ENCODE data around the gene SLC46A1. TPM values are rescaled to one million over a fixed set of nuclear protein-coding genes. Genes with fewer than 3 reads are reported as not detected.
A peak's percentile ranks its signal among the peaks of the same experiment; 100 is the strongest.

Gene SLC46A1
- polyA plus RNA-seq, 1 donor (not counting 4 experiments of a cell fraction or from before 2014, with no cell fraction given), result 1.9 TPM

- TF ChIP-seq CTCF (optimal IDR thresholded peaks at IDR 0.05 in 1 of 3, IDR thresholded peaks at IDR 0.05 in 1 of 3, conservative IDR thresholded peaks at IDR 0.05 in 1 of 3; ENCODE audit: extremely low read depth in 1 of 3, insufficient read depth in 2 of 3, low read length in 3 of 3) (no peak), EZH2 (IDR thresholded peaks at IDR 0.05; ENCODE audit: low read length) (no peak)
- Histone ChIP-seq H3K36me3 (ENCODE audit: control insufficient read depth in 2 of 2, extremely low read depth in 1 of 2, insufficient read depth in 2 of 2, low read length in 2 of 2) (no peaks in the 10 kb centered on the region), H2AFZ (ENCODE audit: control insufficient read depth, low read length) (peak overlapping the region; percentile 60), H3K9me3 (ENCODE audit: control insufficient read depth, low read depth, low read length) (no peaks in the 10 kb centered on the region), H3K4me2 (ENCODE audit: control insufficient read depth, extremely low read depth, insufficient read depth, low read depth, low read length) (peak overlapping the region; percentile 67), H3K4me3 (ENCODE audit: control insufficient read depth in 2 of 3, extremely low read depth in 1 of 3, insufficient read depth in 2 of 3, low read depth in 1 of 3, low read length in 3 of 3) (peak overlapping the region; percentile 36 to 50 (median 39)), H3K9ac (ENCODE audit: control insufficient read depth, extremely low read depth, insufficient read depth, low read length) (no peak overlapping the region), H3K27me3 (ENCODE audit: control insufficient read depth, extremely low read depth, insufficient read depth, low read length) (no peaks in the 10 kb centered on the region), H3K79me2 (ENCODE audit: control insufficient read depth, insufficient read depth, low read length) (no peaks in the 10 kb centered on the region), H3K9me1 (ENCODE audit: control insufficient read depth, extremely low read depth, insufficient read depth, low read length) (no peaks in the 10 kb centered on the region), H3K4me1 (ENCODE audit: control insufficient read depth, extremely low read depth, insufficient read depth, low read length) (peaks cover 36% of the 10 kb centered on the region), H4K20me1 (ENCODE audit: control insufficient read depth, extremely low read depth, insufficient read depth, low read length) (no peaks in the 10 kb centered on the region), H3K27ac (ENCODE audit: control insufficient read depth, insufficient read depth, low read length) (no peak overlapping the region)
- no peak for DNase-seq (ENCODE audit: low read depth, low spot score)
- dilution Hi-C loops (cut with MboI; ENCODE audit: extremely low pct_ligation_motif_present, low sequenced_read_pairs), result no loop called here
- no peak for FAIRE-seq
These were observed 432 bp upstream of the SLC46A1 start for GRCh38 chr17:28406473-28406814.

- Histone ChIP-seq H3K79me2 (ENCODE audit: control insufficient read depth, insufficient read depth, low read length) (no peaks in the 10 kb centered on the region), H3K4me3 (ENCODE audit: control insufficient read depth in 2 of 3, extremely low read depth in 1 of 3, insufficient read depth in 2 of 3, low read depth in 1 of 3, low read length in 3 of 3) (no peak overlapping the region), H3K27ac (ENCODE audit: control insufficient read depth, insufficient read depth, low read length) (no peak overlapping the region), H3K36me3 (ENCODE audit: control insufficient read depth in 2 of 2, extremely low read depth in 1 of 2, insufficient read depth in 2 of 2, low read length in 2 of 2) (no peaks in the 10 kb centered on the region), H3K4me1 (ENCODE audit: control insufficient read depth, extremely low read depth, insufficient read depth, low read length) (peaks cover 36% of the 10 kb centered on the region), H2AFZ (ENCODE audit: control insufficient read depth, low read length) (no peak overlapping the region), H3K9me1 (ENCODE audit: control insufficient read depth, extremely low read depth, insufficient read depth, low read length) (no peaks in the 10 kb centered on the region), H3K9ac (ENCODE audit: control insufficient read depth, extremely low read depth, insufficient read depth, low read length) (no peak overlapping the region), H3K27me3 (ENCODE audit: control insufficient read depth, extremely low read depth, insufficient read depth, low read length) (no peaks in the 10 kb centered on the region), H3K9me3 (ENCODE audit: control insufficient read depth, low read depth, low read length) (no peaks in the 10 kb centered on the region), H4K20me1 (ENCODE audit: control insufficient read depth, extremely low read depth, insufficient read depth, low read length) (no peaks in the 10 kb centered on the region), H3K4me2 (ENCODE audit: control insufficient read depth, extremely low read depth, insufficient read depth, low read depth, low read length) (peak overlapping the region; percentile 67)
- dilution Hi-C loops (cut with MboI; ENCODE audit: extremely low pct_ligation_motif_present, low sequenced_read_pairs), result no loop called here
- no peak for DNase-seq (ENCODE audit: low read depth, low spot score)
- TF ChIP-seq EZH2 (IDR thresholded peaks at IDR 0.05; ENCODE audit: low read length), result no peak
- no peak for TF ChIP-seq CTCF (optimal IDR thresholded peaks at IDR 0.05 in 1 of 3, IDR thresholded peaks at IDR 0.05 in 1 of 3, conservative IDR thresholded peaks at IDR 0.05 in 1 of 3; ENCODE audit: extremely low read depth in 1 of 3, insufficient read depth in 2 of 3, low read length in 3 of 3)
- no peak for FAIRE-seq
These were observed 1.0 kb downstream of the SLC46A1 start for GRCh38 chr17:28404812-28405570.
